Panc1 (cell line): ENCODE measurements around the gene PHETA2. TPM values are rescaled to one million over a fixed set of nuclear protein-coding genes. Genes with fewer than 3 reads are reported as not detected.

Experiments
- ATAC-seq: fragments of 200-7000 bp; cut with Tn5 transposase; 2 replicates; pipeline ENCODE4 v1.9.1; 2020; ENCODE audit warnings: mild to moderate bottlenecking, moderate library complexity
- BruUV-seq: library from RNA; stranded (reverse); fragments of 400-500 nt; replicated peaks from 2 replicates; lab custom pipeline; 2021; lab: Mats Ljungman, UMichigan
- CTCF ChIA-PET: fragments of 300-600 bp; sonication (Branson Sonifier 250); formaldehyde crosslinking; loops from one replicate; lab custom pipeline; 2022; ENCODE audit warnings: antibody characterized with exemption; lab: Charles Lee
- POLR2A ChIA-PET: fragments of 300-600 bp; sonication (Branson Sonifier 250); formaldehyde crosslinking; loops from one replicate; lab custom pipeline; 2022; ENCODE audit warnings: antibody characterized with exemption; lab: Charles Lee
- DNase-seq: peaks from one replicate; pipeline ENCODE4 v3.0.0-alpha.2; 2010; ENCODE audit warnings: low read depth, low spot score
- H3K27ac ChIP-seq: 2 replicates; pipeline ENCODE4 v1.5.1; 2011; ENCODE audit warnings: mild to moderate bottlenecking, low read length, inconsistent platforms
- H3K27me3 ChIP-seq: fragments of 200-500 bp; sonication (Bioruptor generic); 2 replicates; pipeline ENCODE4 v1.6.0; 2014; ENCODE audit warnings: low read length, inconsistent platforms; ENCODE audit not compliant: control insufficient read depth, insufficient read depth
- H3K36me3 ChIP-seq: fragments of 200-500 bp; sonication (Bioruptor generic); 2 replicates; pipeline ENCODE4 v1.5.1; 2014; ENCODE audit warnings: inconsistent platforms, mild to moderate bottlenecking, low read length, moderate library complexity; ENCODE audit not compliant: control insufficient read depth, insufficient read depth
- H3K4me1 ChIP-seq: 2 replicates; pipeline ENCODE4 v1.5.1; 2011; ENCODE audit warnings: inconsistent platforms, mild to moderate bottlenecking, low read length, moderate library complexity; ENCODE audit not compliant: control insufficient read depth, insufficient read depth
- H3K4me3 ChIP-seq, 2 experiments: 2 replicates each; pipeline ENCODE4 v1.5.1; 2011 to 2012; ENCODE audit warnings: low read depth in 2 of 2, low read length in 2 of 2, mild to moderate bottlenecking in 2 of 2, inconsistent platforms in 1 of 2, moderate library complexity in 1 of 2
- H3K9me3 ChIP-seq: fragments of 200-500 bp; sonication (Bioruptor generic); 2 replicates; pipeline ENCODE4 v1.5.1; 2014; ENCODE audit warnings: low read depth, mild to moderate bottlenecking, inconsistent platforms, low read length, moderate library complexity; ENCODE audit not compliant: control insufficient read depth, insufficient read depth
- POLR2AphosphoS5 ChIP-seq: IDR thresholded peaks from 2 replicates; pipeline ENCODE4 v1.6.1; 2012; ENCODE audit warnings: mild to moderate bottlenecking, low read depth, low read length, moderate library complexity
- SIN3A ChIP-seq: IDR thresholded peaks from 2 replicates; pipeline ENCODE4 v1.6.1; 2012; ENCODE audit warnings: low read depth, mild to moderate bottlenecking, low read length, moderate library complexity, borderline replicate concordance; ENCODE audit not compliant: insufficient read depth
- TCF7L2 ChIP-seq: IDR thresholded peaks from 2 replicates; pipeline ENCODE4 v1.6.1; 2011; ENCODE audit warnings: mild to moderate bottlenecking, low read depth, low read length, inconsistent platforms
- in situ Hi-C: cut with HindIII; loops from 2 replicates; pipeline ENCODE4 v1.10.0; 2016; ENCODE audit warnings: low sequenced_read_pairs, low pct_unique_long_range_greater_than_20kb
- intact Hi-C: fragments of 100-400 bp; cut with micrococcal nuclease; formaldehyde crosslinking; loops from one replicate; pipeline ENCODE4 v1.10.0; 2022; ENCODE audit not compliant: unreplicated experiment
- total RNA-seq: library from RNA; stranded (reverse); gene quantifications from one replicate; pipeline ENCODE4 v1.2.1, GENCODE V29; 2021; ENCODE audit not compliant: unreplicated experiment
- TF ChIP-seq, protein P1 (sequence below): fragments of 450-650 bp; IDR thresholded peaks from 2 replicates; pipeline ENCODE4 v1.5.1; 2017; ENCODE audit warnings: mild to moderate bottlenecking
- TF ChIP-seq, protein P2 (sequence below), 2 experiments: IDR thresholded peaks; 2 replicates each; pipeline ENCODE4 v1.6.1; 2011 to 2012; ENCODE audit warnings: low read depth in 2 of 2, control low read depth in 1 of 2, low read length in 1 of 2, mild to moderate bottlenecking in 1 of 2, moderate library complexity in 1 of 2; ENCODE audit not compliant: insufficient read depth in 1 of 2

The PHETA2 gene
- total RNA-seq, 1 experiment from 2014 or later: 1.3 TPM

DNA sequence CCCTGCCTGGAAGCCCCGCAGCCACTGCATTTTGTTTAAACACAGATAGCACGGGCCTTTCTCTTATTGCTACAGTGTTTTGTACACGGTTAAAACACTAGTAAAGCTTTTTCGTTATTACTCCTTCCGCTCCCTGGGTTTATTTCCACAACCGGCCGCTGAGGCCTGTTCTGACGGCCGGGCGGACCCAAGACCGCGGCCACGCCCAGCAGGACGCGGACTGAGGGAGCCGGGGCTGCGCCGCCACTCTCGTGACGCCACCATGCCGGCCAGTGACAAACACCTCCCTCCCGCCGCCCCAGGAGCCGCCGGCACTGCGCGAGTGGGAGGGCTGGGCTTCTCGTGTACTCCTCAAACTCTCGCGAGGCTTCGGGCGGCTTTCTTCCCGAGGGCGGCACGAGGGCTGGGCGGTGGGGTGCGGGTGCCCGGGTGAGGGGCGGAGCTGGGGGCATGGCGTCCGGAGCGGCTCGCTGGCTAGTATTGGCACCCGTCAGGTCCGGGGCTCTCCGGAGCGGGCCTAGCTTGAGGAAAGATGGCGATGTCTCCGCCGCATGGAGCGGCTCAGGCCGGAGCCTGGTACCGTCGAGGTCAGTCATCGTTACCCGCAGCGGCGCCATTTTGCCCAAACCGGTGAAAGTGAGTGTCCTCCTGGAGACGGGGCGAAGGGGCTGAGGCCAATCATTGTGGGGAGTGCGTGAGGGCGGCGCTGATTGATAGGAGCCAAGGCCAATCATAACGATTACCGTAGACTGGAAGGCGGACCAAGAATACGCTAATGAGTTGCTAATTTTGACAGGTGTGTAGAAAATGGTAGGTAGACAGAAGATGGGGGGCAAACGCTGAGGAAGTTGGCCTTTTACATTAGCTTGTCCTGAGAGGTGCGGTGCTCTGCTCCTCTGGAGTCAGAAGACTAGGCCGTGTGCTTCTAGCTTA lies 5.5 kb downstream of the PHETA2 start, which contains the start of gene SMDT1:
Gene SMDT1 (plus strand): TSS at position 382 of the 933 bp plus-strand sequence. CDS start 69 bp downstream, at position 451.
- peak; percentile 87 for DNase-seq
- H3K36me3 ChIP-seq: no peaks in the 10 kb centered on the region; the same call in 1 of the 2 replicates
- ATAC-seq: peak; percentile 95
- no peaks in the 10 kb centered on the region for H3K27me3 ChIP-seq
- intact Hi-C loops: no loop called here
- in situ Hi-C loops: no loop called here
- no TSS peak for BruUV-seq
- ChIA-PET CTCF (interaction anchor here (0.5 kb wide), 1 partner anchor 139 kb away, joined by 4 read pairs; no protein-coding TSS in a partner anchor), POLR2A (interaction anchor here (1.2 kb wide), 1 partner anchor 370 kb away, joined by 11 read pairs; no protein-coding TSS in a partner anchor)
- peak within 1 kb of the TSS; percentile 62 to 82 for H3K4me3 ChIP-seq
- H3K4me1 ChIP-seq: peaks cover 13% of the 10 kb centered on the region
- TF ChIP-seq SIN3A (0 out of 2 replicates have a peak, but pooled peaks have one; percentile 1), POLR2AphosphoS5 (peak; percentile 59), TCF7L2 (no peak)
- TF ChIP-seq, protein P1, sequence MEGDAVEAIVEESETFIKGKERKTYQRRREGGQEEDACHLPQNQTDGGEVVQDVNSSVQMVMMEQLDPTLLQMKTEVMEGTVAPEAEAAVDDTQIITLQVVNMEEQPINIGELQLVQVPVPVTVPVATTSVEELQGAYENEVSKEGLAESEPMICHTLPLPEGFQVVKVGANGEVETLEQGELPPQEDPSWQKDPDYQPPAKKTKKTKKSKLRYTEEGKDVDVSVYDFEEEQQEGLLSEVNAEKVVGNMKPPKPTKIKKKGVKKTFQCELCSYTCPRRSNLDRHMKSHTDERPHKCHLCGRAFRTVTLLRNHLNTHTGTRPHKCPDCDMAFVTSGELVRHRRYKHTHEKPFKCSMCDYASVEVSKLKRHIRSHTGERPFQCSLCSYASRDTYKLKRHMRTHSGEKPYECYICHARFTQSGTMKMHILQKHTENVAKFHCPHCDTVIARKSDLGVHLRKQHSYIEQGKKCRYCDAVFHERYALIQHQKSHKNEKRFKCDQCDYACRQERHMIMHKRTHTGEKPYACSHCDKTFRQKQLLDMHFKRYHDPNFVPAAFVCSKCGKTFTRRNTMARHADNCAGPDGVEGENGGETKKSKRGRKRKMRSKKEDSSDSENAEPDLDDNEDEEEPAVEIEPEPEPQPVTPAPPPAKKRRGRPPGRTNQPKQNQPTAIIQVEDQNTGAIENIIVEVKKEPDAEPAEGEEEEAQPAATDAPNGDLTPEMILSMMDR: no peak
- TF ChIP-seq, protein P2, sequence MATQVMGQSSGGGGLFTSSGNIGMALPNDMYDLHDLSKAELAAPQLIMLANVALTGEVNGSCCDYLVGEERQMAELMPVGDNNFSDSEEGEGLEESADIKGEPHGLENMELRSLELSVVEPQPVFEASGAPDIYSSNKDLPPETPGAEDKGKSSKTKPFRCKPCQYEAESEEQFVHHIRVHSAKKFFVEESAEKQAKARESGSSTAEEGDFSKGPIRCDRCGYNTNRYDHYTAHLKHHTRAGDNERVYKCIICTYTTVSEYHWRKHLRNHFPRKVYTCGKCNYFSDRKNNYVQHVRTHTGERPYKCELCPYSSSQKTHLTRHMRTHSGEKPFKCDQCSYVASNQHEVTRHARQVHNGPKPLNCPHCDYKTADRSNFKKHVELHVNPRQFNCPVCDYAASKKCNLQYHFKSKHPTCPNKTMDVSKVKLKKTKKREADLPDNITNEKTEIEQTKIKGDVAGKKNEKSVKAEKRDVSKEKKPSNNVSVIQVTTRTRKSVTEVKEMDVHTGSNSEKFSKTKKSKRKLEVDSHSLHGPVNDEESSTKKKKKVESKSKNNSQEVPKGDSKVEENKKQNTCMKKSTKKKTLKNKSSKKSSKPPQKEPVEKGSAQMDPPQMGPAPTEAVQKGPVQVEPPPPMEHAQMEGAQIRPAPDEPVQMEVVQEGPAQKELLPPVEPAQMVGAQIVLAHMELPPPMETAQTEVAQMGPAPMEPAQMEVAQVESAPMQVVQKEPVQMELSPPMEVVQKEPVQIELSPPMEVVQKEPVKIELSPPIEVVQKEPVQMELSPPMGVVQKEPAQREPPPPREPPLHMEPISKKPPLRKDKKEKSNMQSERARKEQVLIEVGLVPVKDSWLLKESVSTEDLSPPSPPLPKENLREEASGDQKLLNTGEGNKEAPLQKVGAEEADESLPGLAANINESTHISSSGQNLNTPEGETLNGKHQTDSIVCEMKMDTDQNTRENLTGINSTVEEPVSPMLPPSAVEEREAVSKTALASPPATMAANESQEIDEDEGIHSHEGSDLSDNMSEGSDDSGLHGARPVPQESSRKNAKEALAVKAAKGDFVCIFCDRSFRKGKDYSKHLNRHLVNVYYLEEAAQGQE (IDR thresholded peaks at IDR 0.05; ENCODE audit: insufficient read depth in 1 of 2, low read depth in 2 of 2, low read length in 1 of 2): 0 out of 4 replicates have a peak, but pooled peaks of 1 of the 2 experiments have one; percentile 45
- peak within 1 kb of the TSS; percentile 91 for H3K27ac ChIP-seq
- no peaks in the 10 kb centered on the region for H3K9me3 ChIP-seq

DNA sequence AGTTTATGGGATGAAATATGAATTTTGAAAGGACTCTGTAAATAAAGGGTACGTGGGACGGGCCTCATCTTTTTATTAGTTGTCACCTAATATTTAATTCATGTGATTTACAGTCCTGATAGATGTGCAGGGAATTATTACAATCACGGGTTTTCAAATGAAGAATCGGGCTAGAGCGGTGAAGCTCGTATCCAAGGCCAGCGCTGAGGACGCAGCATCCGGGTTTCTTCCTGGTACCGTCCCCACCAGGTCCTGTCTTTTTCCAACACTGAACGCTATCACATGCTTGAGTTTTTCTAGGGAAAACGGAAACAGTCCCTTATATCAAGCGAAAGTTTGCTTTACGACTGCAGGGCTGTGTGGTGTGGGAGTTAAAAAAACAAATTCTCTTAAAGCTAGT lies 6.2 kb downstream of the PHETA2 start:
- in situ Hi-C loops (no loop called here), intact Hi-C loops (no loop called here)
- TSS peak; percentile 74 for BruUV-seq
- CTCF ChIA-PET: interaction anchor here (0.5 kb wide), 1 partner anchor 118 kb away, joined by 3 read pairs; no protein-coding TSS in a partner anchor
- H3K27me3 ChIP-seq: no peaks in the 10 kb centered on the region
- H3K36me3 ChIP-seq: no peaks in the 10 kb centered on the region; the same call in 1 of the 2 replicates
- no peak for DNase-seq
- peak overlapping the region; percentile 62 to 82 for H3K4me3 ChIP-seq
- TF ChIP-seq TCF7L2 (no peak), SIN3A (no peak), POLR2AphosphoS5 (no peak)
- TF ChIP-seq, protein P2 (IDR thresholded peaks at IDR 0.05; ENCODE audit: insufficient read depth in 1 of 2, low read depth in 2 of 2, low read length in 1 of 2): no peak
- TF ChIP-seq, protein P1: no peak
- POLR2A ChIA-PET: no interaction called here
- no peaks in the 10 kb centered on the region for H3K9me3 ChIP-seq
- peaks cover 13% of the 10 kb centered on the region for H3K4me1 ChIP-seq
- peak overlapping the region; percentile 91 for H3K27ac ChIP-seq
- ATAC-seq: no peak
